Stimulated activated effector memory CD8-positive, alpha-beta T cell treated with anti-CD3 and anti-CD28 coated beads, Interleukin-12 subunit alpha, Interleukin-12 subunit beta, amount 100 ng/mL, for 72 hours (primary cell): Measurements from ENCODE around the gene MRPL19.

Experiments used
- ATAC-seq: fragments of 150-1000 bp; cut with Tn5 transposase; 2 replicates; pipeline ENCODE4 v1.10.0; 2021
- DNase-seq, 2 donors: peaks; one replicate each; pipeline ENCODE4 v3.0.0; 2021 to 2022; ENCODE audit warnings: low spot score in 2 of 2
- H3K27ac Mint-ChIP-seq: one replicate; pipeline ENCODE4 v1.8.0; 2022; ENCODE audit warnings: mild to moderate bottlenecking, mixed read lengths
- H3K36me3 Mint-ChIP-seq: one replicate; pipeline ENCODE4 v1.8.0; 2022; ENCODE audit warnings: mild to moderate bottlenecking, mixed read lengths
- H3K4me1 Mint-ChIP-seq: one replicate; pipeline ENCODE4 v1.8.0; 2022; ENCODE audit warnings: mixed read lengths
- H3K4me3 Mint-ChIP-seq: one replicate; pipeline ENCODE4 v1.8.0; 2022; ENCODE audit warnings: mild to moderate bottlenecking, mixed read lengths
- H3K9me3 Mint-ChIP-seq: one replicate; pipeline ENCODE4 v1.8.0; 2022; ENCODE audit warnings: mixed read lengths

MRPL19 gene

DNA sequence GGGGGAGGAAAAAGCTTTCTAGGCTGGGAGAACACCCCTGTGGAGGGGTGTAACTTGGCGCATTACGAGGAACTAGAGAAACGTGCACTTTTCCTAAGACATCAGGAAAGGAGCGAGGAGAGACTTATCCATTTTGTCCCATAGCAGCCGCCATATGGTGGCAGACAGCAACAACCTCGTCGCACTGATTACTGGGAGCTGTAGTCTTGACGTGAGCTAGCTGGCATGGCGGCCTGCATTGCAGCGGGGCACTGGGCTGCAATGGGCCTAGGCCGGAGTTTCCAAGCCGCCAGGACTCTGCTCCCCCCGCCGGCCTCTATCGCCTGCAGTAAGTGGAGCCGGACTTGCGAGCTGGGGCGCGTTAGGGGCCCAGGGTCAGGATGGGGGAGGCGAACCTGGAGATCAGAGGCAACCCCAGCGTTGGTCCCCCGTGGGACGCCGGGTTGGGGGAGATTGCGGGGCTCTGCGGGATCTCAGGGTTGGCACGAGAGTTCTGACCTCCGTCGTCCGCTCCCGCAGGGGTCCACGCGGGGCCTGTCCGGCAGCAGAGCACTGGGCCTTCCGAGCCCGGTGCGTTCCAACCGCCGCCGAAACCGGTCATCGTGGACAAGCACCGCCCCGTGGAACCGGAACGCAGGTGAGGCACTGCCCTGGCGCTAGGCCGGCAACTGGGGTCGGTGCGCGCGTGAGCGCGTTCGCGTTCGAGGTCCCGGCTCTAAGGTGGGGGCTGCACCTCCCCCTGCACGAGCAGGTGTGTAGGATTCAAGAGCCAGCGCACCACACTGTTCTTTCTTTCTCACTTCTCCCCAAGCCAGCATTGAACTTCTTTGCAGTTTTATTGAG is at the start of gene MRPL19:
Gene MRPL19 (plus strand): TSS at position 201 of the 843 bp plus-strand sequence. CDS start 25 bp downstream, at position 226.
- H3K4me1 Mint-ChIP-seq = peaks cover 20% of the 10 kb centered on the region
- no peaks in the 10 kb centered on the region for H3K9me3 Mint-ChIP-seq
- peaks cover 50% of the 10 kb centered on the region for H3K36me3 Mint-ChIP-seq
- H3K27ac Mint-ChIP-seq = peak within 1 kb of the TSS; percentile 93
- H3K4me3 Mint-ChIP-seq = peak within 1 kb of the TSS; percentile 86
- ATAC-seq (peak; percentile 98), DNase-seq (peak; percentile 44 to 87)

DNA sequence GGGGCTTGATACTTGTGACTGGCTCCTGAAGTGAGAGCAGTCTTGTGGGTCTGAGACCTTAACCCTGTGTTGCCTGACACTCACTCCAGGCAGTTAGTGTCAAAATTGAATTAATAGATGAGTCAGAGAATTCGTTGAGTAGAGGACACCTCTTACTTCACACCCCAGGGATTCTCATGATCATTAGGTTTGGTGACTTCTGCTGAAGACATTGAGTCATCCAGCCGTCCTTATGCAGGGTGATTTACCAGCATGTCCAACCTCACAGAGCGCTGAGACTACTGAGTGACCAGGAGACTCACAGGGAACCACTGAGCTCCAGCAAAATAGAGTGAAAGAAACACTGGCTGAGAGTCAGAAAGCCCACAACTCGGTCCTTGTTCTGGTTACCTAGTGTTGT is 49.8 kb upstream of the MRPL19 start:
- Mint-ChIP-seq H3K9me3 (no peaks in the 10 kb centered on the region), H3K4me3 (no peak overlapping the region), H3K36me3 (no peaks in the 10 kb centered on the region), H3K27ac (no peak overlapping the region), H3K4me1 (no peaks in the 10 kb centered on the region)
- no peak for DNase-seq
- no peak for ATAC-seq

DNA sequence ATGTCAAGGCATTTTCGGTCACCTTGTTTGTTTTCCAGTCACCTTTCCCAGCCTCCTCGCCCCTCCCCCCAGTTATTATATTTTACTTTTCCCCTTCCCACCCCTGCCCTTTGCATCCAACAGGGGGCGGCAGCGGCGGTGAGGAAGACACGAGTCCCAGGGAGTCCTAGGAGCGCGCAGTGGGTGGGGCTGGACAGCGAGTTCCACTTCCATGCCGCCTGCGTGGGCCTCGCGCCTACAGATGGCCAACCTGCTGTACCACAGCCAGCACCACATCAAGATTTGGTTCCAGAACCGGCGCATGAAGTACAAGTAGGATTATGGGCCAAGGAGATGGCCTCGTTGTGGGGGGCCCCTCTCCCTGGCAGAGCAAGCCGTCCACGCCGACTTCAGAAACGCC is 48.6 kb upstream of the MRPL19 start:
- Mint-ChIP-seq H3K27ac (no peak overlapping the region), H3K4me3 (no peak overlapping the region), H3K4me1 (no peaks in the 10 kb centered on the region), H3K9me3 (no peaks in the 10 kb centered on the region), H3K36me3 (no peaks in the 10 kb centered on the region)
- no peak for ATAC-seq
- no peak for DNase-seq

DNA sequence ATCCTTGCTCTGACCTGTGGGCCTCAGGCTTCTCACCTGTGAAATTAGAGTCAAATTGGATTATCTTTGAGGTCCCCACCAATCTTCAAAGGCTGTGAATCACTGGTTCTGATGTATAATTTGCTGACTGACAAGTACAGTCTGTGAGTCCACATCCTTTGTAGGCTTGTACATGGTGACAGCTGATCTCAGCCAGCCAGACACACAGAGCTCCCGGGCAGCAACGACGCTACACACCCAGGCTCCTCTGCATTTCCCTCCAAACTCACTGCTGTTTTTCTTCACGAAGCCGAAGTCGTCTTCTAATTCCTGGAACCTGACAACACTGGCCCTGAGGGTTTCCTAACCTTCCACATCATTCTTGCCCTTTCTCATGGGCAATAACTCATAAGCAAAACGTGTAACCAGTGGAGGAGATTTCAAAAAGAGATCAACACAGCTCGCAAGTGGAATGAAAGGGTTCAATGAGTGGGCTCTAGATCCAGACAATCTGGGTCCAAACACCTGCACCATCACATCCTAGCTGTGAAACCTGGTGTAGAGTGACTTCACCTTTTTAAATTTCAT is 47.9 kb upstream of the MRPL19 start:
- H3K27ac Mint-ChIP-seq = no peak overlapping the region
- no peak overlapping the region for H3K4me3 Mint-ChIP-seq
- DNase-seq = no peak
- H3K9me3 Mint-ChIP-seq = no peaks in the 10 kb centered on the region
- no peaks in the 10 kb centered on the region for H3K36me3 Mint-ChIP-seq
- no peaks in the 10 kb centered on the region for H3K4me1 Mint-ChIP-seq
- ATAC-seq = no peak

DNA sequence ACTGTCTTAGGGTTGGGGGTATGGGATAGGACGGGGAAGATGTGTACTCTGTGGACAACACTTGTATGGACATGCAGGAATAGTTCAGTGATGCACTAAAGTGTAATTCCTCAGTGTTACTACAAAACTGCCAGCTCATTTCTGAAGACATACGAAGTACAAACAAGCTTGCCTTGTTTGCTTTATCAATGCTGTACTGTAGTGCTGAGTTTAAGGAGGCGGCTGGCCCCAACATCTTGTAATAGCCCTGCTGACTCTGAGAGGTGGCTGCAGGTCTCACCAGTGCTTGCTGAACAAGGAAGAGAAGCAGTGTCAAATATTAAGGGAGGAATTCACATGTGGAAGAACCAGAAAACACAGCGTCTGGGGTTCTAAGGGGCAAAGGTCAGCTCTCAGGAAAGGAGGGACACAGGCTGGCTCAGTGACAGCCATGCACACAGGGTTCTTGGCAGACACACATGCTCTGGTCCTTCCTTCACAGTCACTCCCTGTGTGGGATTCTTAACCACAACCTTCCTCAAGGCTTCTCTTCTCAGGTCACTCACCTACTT is 46.0 kb upstream of the MRPL19 start:
- peak; percentile 20 for ATAC-seq
- DNase-seq = no peak
- Mint-ChIP-seq H3K36me3 (no peaks in the 10 kb centered on the region), H3K4me3 (no peak overlapping the region), H3K4me1 (no peaks in the 10 kb centered on the region), H3K27ac (no peak overlapping the region), H3K9me3 (no peaks in the 10 kb centered on the region)

DNA sequence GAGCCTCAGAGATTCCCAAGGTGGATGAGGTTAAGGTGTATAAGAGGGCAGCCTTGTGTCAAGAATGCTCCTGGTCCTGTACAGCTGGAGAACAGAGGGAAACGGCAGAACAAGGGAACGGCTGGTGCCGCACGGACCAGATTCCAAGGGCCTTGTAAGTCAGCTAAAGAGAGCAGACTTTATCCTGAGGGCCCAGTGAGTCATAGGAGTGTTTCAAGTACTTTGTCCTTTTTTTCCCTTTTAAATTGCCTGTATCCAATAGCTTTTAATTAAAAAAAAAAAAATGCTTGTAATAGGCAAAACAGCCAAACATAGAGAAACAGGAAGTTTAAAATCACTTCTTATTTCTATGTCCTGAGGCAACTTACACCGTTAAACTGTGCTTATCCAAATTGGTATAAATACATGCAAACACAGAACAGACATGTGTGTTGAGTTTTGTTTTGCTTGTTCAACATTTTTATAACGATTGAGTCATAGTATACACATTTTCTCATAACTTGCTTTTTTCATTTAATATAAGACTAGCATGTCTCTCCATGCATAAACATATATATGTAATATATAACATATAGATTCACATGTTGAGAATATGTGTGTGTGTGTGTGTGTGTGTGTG is 43.8 kb upstream of the MRPL19 start:
- H3K4me3 Mint-ChIP-seq = no peak overlapping the region
- ATAC-seq = no peak
- no peak for DNase-seq
- no peak overlapping the region for H3K27ac Mint-ChIP-seq
- H3K9me3 Mint-ChIP-seq = no peaks in the 10 kb centered on the region
- H3K4me1 Mint-ChIP-seq = no peaks in the 10 kb centered on the region
- no peaks in the 10 kb centered on the region for H3K36me3 Mint-ChIP-seq

DNA sequence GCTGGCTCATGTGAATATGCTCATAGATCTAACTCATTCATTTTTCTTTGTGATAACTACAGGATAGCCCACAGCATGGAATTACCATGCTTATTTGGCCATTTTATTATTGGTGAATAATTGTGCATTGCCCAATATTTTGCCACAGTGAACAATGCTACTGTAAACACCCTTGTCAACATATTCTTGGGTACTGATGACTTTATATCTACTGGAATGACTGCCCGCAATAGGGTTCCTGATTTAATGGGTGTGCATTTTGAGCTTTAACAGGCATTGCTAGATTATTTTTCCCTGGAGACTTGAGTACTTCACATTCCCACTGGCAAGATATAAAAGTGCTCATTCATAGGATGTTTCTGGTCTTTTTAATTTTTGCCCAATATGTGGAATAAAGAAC is 43.1 kb upstream of the MRPL19 start:
- no peaks in the 10 kb centered on the region for H3K4me1 Mint-ChIP-seq
- ATAC-seq (no peak), DNase-seq (no peak)
- no peak overlapping the region for H3K4me3 Mint-ChIP-seq
- H3K36me3 Mint-ChIP-seq = no peaks in the 10 kb centered on the region
- H3K9me3 Mint-ChIP-seq = no peaks in the 10 kb centered on the region
- no peak overlapping the region for H3K27ac Mint-ChIP-seq

DNA sequence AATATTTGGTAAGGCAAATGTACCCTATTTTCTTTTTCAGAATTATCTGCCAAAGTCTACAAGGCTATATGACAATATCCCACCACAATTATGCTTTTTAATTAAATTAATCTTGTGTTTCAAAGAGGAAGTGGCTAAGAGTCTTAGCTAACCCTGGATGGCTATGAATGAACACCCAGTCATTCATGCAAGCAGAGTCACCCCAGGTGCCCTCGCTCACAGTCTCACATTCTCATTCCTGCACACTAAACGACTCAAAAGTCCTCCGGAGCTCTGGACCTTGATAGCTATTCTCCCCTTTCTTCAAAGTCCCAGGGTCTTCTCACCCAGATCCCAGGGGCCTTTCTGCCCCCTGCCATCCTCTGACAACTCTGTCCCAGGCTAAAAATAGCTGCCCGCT is 42.1 kb upstream of the MRPL19 start:
- H3K27ac Mint-ChIP-seq = no peak overlapping the region

DNA sequence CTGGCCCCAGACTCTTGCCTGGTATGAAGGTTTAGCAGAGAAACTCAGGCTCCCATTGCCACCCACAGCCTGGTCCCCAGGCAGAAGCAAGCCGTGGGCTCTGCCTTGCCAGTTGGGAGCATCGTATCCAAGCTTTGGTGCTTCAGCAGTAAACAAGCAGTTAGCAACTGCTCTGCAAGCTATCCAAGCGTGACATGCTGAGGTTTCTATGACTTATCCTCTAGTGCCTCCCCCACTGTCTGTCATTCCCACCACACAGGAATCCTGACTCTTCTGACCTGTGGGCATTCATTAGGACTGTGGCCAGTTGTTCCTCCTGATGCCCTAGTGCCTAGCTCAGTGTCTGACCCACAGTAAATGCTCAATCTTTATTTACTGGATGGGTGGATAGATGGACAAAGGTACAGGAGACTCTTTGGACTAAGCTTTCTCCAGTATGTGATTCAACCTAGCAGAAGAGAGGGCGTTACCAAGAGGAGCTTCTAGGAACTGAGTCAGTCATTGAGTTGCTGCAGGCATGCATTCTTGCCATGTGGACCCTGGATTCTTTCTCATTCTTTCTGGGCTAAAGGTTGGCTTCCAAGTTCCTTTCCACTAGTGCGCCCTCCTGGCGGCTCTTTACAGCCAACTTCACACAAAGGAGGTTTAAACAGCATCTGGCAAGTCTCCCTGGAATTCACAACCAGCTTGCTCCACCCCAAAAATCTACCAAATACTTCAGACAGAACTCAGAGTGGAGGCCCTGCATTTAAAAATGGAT is 40.6 kb upstream of the MRPL19 start:
- Mint-ChIP-seq H3K4me1 (no peaks in the 10 kb centered on the region), H3K4me3 (no peak overlapping the region), H3K27ac (no peak overlapping the region), H3K9me3 (no peaks in the 10 kb centered on the region), H3K36me3 (no peaks in the 10 kb centered on the region)
- DNase-seq (no peak), ATAC-seq (no peak)

More for the DNA sequence above, 42.1 kb upstream of the MRPL19 start:
- Mint-ChIP-seq H3K4me3 (no peak overlapping the region), H3K9me3 (no peaks in the 10 kb centered on the region), H3K4me1 (no peaks in the 10 kb centered on the region), H3K36me3 (no peaks in the 10 kb centered on the region)
- ATAC-seq (no peak), DNase-seq (no peak)

DNA sequence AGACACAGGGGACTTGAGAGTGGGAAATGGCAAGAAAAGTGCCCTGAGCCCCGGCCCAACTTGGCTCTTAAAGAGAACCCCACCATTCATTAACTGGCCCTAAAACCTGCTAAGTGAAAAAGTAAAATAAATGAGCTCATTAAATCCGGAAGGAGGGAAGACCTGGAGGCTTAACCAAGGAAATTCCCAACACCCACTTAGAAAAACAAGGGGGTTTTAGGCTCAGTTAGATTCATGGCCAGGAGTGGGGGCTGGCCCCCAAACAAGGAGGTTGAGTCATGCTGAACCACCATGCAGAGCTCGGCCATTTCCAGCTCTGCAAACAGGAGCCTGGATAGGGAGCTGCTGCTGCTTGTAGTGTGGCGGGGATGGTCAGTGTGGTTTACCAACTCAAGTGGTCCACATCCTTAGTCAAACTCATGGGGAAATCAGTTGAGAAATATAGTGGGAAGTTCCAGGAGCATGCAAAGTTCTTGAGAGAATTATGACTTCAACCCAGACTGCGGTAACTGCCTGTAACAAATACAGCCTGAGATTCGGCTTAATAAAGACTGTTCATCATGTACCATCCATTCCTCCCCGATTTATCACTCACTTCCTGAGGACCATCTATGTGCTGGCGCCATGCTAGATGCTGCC is 39.7 kb upstream of the MRPL19 start:
- no peaks in the 10 kb centered on the region for H3K9me3 Mint-ChIP-seq
- no peak overlapping the region for H3K27ac Mint-ChIP-seq
- no peaks in the 10 kb centered on the region for H3K36me3 Mint-ChIP-seq
- no peak for DNase-seq
- ATAC-seq = no peak
- no peak overlapping the region for H3K4me3 Mint-ChIP-seq
- H3K4me1 Mint-ChIP-seq = no peaks in the 10 kb centered on the region

DNA sequence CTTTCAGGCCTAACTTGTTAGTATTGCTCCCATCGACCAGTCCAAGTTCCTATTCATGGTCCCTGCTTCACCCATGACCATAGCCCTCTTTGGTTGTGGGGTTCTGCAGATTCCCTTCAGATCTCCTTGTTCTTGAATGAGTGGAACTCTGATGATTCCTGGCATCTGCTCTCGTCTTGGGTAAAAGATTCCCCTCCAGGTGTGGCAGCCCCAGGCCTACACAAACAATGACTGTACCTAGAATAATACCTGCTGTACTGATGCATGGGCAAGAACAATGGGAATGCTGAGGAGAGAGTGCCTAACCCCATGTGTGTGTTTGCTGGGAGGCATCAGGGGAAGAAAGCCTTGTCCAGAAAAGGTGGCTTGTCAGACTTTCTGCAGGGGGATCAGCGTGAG is 39.2 kb upstream of the MRPL19 start:
- no peak for DNase-seq
- Mint-ChIP-seq H3K9me3 (no peaks in the 10 kb centered on the region), H3K36me3 (no peaks in the 10 kb centered on the region), H3K27ac (no peak overlapping the region), H3K4me1 (no peaks in the 10 kb centered on the region), H3K4me3 (no peak overlapping the region)
- no peak for ATAC-seq

DNA sequence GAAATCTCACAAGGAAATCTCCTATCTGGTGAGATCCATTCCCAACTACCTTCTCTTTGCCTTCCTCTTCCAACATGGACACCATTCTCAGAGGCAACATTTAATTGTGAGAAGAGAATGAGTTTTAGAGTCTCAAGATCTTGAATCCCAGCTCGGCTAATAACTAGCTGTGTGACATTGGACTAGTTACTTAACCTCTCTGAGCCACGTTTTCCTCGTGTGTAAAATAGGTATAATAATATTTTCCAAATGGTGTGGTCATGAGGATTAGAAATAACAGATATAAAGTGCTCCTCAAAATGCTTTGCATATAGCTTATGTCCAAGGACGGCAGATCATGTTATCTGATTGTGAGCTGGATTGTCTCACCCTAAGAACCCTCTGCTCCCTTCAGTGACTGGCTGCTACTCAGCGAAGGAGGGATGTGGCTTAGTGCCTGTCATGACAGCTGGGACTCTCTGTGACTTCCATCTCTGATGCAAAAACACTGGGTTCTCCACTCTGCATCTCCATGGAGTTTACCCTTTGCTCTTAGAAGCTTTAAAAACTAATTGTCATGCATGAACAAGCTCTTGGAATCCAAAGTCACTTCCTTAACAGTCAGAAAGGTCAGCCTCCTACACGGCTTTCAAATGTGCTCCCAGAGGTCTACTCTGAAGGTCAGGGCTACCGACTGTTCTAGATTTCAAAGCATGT is 38.4 kb upstream of the MRPL19 start:
- DNase-seq (no peak), ATAC-seq (no peak)
- Mint-ChIP-seq H3K36me3 (no peaks in the 10 kb centered on the region), H3K9me3 (no peaks in the 10 kb centered on the region), H3K27ac (no peak overlapping the region), H3K4me1 (no peaks in the 10 kb centered on the region), H3K4me3 (no peak overlapping the region)

DNA sequence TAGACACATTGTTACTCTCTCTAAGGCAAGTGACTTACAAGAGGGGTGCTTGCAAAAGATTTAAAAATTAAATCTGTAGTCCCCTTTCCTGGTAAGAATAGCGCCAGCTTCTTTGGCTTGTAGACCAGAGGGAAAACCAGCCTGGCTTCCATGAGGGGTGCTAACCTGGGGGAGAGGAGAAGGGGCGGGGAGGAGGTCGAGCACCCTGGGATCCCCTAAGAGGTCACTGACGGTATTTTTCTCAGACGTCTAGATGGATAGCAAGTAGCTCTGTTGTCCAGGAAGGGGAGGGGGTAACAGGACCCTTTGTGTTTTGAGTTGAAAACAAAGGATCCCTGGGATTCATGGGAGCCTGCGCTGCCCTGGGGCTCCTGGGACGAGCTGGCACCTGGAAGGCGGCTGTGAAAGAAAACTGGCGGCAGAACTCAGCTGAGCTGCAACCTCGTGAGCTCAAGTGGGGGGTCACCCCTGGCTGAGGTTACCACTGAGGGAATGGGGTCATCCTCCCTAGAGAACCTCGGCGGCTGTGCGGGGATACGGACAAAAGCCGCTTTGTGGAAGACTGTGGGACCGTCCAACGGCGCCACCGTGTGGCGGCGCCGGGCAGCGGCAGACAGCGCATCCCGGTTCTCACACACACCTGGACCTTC is 37.8 kb upstream of the MRPL19 start:
- H3K27ac Mint-ChIP-seq = no peak overlapping the region
- DNase-seq = peak; percentile 27 to 71
- no peak overlapping the region for H3K4me3 Mint-ChIP-seq
- H3K4me1 Mint-ChIP-seq = no peaks in the 10 kb centered on the region
- H3K9me3 Mint-ChIP-seq = no peaks in the 10 kb centered on the region
- ATAC-seq = peak; percentile 63
- H3K36me3 Mint-ChIP-seq = no peaks in the 10 kb centered on the region

DNA sequence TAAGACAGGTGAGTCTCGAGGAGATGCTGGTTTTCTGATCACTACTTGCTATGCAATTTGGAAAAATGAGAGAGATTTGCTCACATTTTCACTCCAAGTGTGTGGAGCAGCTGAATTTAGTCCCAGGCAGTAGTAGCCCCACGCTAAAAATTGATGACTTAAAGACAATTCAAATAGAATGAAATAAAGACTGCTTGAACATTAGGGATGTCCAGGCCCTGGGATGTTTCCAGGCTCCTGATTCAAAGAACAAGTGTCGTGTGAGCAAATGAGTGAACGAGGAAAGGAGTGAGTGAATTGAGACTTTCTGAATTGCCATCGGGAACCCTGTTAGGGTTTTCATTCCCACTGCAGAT is 37.3 kb upstream of the MRPL19 start:
- H3K4me3 Mint-ChIP-seq = no peak overlapping the region
- H3K36me3 Mint-ChIP-seq = no peaks in the 10 kb centered on the region
- no peak for ATAC-seq
- DNase-seq = no peak
- no peaks in the 10 kb centered on the region for H3K9me3 Mint-ChIP-seq
- no peaks in the 10 kb centered on the region for H3K4me1 Mint-ChIP-seq
- no peak overlapping the region for H3K27ac Mint-ChIP-seq
